HL-60 (cell line): Measurements from ENCODE around the gene SERPINB2.
"Not testable (repeated sequence)": the region's sequence is repeated elsewhere in the genome, so short reads cannot be mapped to it uniquely, and the experiment has no call there.

Experiments used
- DNase-seq, 2 experiments: peaks; one replicate each; pipeline ENCODE4 v3.0.0-alpha.2; 2010 to 2020; ENCODE audit warnings: low read depth in 1 of 2, low spot score in 1 of 2
- H3K27ac ChIP-seq: fragments of 250-450 bp; sonication (Bioruptor Pico); replicated peaks from 2 replicates; pipeline ENCODE4 v1.5.1; 2020; ENCODE audit warnings: mild to moderate bottlenecking, moderate library complexity
- H3K27me3 ChIP-seq: fragments of 250-450 bp; sonication (Bioruptor Pico); 2 replicates; pipeline ENCODE4 v1.5.1; 2021; ENCODE audit warnings: mild to moderate bottlenecking, moderate library complexity; ENCODE audit not compliant: insufficient read depth, poor library complexity, severe bottlenecking
- H3K4me3 ChIP-seq: replicated peaks from 2 replicates; pipeline ENCODE4 v1.5.1; 2011; ENCODE audit warnings: mild to moderate bottlenecking, control low read depth, low read length; ENCODE audit not compliant: insufficient read depth
- GABPA ChIP-seq: IDR thresholded peaks from 2 replicates; pipeline ENCODE4 v1.6.1; 2012; ENCODE audit warnings: low read depth
- POLR2AphosphoS5 ChIP-seq: IDR thresholded peaks from 2 replicates; pipeline ENCODE4 v1.6.1; 2012; ENCODE audit warnings: low read depth
- SPI1 ChIP-seq: IDR thresholded peaks from 2 replicates; pipeline ENCODE4 v1.6.1; 2012; ENCODE audit warnings: low read depth, mild to moderate bottlenecking, borderline replicate concordance
- TF ChIP-seq, protein P1 (sequence below): IDR thresholded peaks from 2 replicates; pipeline ENCODE4 v1.6.1; 2012; ENCODE audit warnings: low read depth; ENCODE audit not compliant: insufficient replicate concordance
- TF ChIP-seq, protein P2 (sequence below): IDR thresholded peaks from one replicate; pipeline ENCODE4 v1.5.1; 2011; ENCODE audit warnings: low read length, control low read depth, inconsistent platforms; ENCODE audit not compliant: insufficient read depth

Gene SERPINB2

DNA sequence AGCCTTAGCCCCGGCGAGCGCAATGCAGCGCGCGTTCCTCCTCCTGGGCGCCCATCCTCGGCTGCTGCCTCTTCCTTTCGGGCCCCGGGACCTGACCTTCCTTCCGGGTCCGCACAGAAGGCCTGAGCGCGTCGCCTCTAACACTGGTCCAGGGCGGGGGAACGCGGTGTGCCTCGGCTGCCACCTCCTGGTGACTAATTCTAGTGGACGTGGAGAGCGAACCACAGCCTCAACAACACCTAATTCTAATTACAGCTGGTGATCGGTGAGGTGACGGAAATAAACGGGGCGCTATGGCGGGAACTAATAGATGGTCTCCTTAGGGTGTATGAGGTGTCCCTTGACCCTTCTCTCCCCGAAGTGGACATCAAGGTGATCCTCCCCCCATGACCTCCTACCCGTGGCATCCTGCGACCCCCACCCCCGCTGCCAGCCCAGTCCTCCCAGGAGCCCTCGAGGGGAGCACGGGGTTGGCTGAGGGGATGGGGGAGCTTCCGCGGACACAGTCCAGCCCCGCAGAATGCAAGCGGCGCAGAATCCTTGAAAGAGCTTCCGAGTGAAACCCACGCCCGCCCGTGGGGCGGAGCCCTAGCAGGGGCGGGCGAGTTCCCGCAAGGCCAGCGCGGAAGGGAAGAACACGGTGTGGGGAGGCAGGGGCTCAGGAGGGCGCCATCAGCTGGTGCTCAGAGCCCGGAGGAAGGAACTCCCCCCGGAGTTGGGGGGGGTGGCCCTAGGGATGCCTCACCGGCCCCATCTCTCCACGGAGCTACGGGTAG lies 48.8 kb downstream of the SERPINB2 start:
- peak overlapping the region; percentile 61 for H3K27ac ChIP-seq
- TF ChIP-seq GABPA, result 0 out of 2 replicates have a peak, but pooled peaks have one; percentile 37
- no peak for TF ChIP-seq SPI1
- TF ChIP-seq, protein P1, sequence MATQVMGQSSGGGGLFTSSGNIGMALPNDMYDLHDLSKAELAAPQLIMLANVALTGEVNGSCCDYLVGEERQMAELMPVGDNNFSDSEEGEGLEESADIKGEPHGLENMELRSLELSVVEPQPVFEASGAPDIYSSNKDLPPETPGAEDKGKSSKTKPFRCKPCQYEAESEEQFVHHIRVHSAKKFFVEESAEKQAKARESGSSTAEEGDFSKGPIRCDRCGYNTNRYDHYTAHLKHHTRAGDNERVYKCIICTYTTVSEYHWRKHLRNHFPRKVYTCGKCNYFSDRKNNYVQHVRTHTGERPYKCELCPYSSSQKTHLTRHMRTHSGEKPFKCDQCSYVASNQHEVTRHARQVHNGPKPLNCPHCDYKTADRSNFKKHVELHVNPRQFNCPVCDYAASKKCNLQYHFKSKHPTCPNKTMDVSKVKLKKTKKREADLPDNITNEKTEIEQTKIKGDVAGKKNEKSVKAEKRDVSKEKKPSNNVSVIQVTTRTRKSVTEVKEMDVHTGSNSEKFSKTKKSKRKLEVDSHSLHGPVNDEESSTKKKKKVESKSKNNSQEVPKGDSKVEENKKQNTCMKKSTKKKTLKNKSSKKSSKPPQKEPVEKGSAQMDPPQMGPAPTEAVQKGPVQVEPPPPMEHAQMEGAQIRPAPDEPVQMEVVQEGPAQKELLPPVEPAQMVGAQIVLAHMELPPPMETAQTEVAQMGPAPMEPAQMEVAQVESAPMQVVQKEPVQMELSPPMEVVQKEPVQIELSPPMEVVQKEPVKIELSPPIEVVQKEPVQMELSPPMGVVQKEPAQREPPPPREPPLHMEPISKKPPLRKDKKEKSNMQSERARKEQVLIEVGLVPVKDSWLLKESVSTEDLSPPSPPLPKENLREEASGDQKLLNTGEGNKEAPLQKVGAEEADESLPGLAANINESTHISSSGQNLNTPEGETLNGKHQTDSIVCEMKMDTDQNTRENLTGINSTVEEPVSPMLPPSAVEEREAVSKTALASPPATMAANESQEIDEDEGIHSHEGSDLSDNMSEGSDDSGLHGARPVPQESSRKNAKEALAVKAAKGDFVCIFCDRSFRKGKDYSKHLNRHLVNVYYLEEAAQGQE, result no peak
- TF ChIP-seq, protein P2, sequence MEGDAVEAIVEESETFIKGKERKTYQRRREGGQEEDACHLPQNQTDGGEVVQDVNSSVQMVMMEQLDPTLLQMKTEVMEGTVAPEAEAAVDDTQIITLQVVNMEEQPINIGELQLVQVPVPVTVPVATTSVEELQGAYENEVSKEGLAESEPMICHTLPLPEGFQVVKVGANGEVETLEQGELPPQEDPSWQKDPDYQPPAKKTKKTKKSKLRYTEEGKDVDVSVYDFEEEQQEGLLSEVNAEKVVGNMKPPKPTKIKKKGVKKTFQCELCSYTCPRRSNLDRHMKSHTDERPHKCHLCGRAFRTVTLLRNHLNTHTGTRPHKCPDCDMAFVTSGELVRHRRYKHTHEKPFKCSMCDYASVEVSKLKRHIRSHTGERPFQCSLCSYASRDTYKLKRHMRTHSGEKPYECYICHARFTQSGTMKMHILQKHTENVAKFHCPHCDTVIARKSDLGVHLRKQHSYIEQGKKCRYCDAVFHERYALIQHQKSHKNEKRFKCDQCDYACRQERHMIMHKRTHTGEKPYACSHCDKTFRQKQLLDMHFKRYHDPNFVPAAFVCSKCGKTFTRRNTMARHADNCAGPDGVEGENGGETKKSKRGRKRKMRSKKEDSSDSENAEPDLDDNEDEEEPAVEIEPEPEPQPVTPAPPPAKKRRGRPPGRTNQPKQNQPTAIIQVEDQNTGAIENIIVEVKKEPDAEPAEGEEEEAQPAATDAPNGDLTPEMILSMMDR, result peak; percentile 78
- TF ChIP-seq POLR2AphosphoS5, result peak; percentile 94
- DNase-seq, result peak; percentile 83 to 97
- H3K27me3 ChIP-seq, result no peaks in the 10 kb centered on the region
- peak overlapping the region; percentile 39 for H3K4me3 ChIP-seq

DNA sequence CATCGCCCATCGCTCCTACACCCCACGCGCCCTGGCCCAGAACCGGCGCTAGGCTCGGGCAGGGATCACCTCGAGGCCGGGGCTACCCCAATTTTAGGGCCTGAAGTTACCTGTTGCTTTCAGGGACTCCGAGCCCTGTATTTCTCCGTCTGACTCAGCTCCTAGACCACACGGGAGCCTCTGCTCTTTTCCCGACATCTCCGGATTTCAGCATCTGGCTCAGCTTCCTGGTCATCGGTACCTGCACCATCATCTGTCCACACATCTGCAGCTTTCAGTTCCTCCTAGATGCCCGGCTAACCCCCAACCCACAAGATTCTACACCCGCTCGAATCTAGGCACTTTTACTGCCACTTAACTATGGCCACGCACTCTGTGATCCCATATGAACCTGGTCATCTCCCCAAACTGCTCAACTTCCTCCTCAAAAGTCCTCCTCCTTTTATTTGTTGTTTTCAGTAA lies 49.5 kb downstream of the SERPINB2 start:
- Histone ChIP-seq H3K27me3 (no peaks in the 10 kb centered on the region), H3K4me3 (no peak overlapping the region)
- no peak for DNase-seq

DNA sequence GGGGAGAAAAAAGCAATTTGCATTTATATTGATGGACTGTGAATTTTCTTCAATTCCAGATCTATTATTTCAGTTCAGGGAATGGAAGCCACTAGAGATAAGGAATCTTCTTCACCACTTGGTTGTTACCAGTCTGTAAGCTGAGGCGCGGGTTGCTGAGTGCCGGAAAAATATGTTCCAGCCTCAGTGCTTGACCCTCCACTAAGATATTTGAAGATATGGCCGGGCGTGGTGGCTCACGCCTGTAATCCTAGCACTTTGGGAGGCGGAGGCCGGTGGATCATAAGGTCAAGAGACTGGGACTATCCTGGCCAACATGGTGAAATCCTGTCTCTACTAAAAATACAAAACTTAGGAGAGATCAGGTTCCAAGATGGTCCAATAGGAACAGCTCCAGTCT lies 52.5 kb downstream of the SERPINB2 start:
- H3K27me3 ChIP-seq, result no peaks in the 10 kb centered on the region
- no peak for DNase-seq
- TF ChIP-seq, protein P1, result no peak
- TF ChIP-seq POLR2AphosphoS5 (no peak), SPI1 (no peak), GABPA (no peak)
- TF ChIP-seq, protein P2, result no peak
- H3K4me3 ChIP-seq, result no peak overlapping the region
- H3K27ac ChIP-seq, result no peak overlapping the region

More for the DNA sequence above, 49.5 kb downstream of the SERPINB2 start:
- TF ChIP-seq, protein P2, result no peak
- TF ChIP-seq GABPA, result no peak
- TF ChIP-seq POLR2AphosphoS5, result no peak
- no peak for TF ChIP-seq SPI1
- TF ChIP-seq, protein P1, result no peak
- H3K27ac ChIP-seq, result peak overlapping the region; percentile 61

DNA sequence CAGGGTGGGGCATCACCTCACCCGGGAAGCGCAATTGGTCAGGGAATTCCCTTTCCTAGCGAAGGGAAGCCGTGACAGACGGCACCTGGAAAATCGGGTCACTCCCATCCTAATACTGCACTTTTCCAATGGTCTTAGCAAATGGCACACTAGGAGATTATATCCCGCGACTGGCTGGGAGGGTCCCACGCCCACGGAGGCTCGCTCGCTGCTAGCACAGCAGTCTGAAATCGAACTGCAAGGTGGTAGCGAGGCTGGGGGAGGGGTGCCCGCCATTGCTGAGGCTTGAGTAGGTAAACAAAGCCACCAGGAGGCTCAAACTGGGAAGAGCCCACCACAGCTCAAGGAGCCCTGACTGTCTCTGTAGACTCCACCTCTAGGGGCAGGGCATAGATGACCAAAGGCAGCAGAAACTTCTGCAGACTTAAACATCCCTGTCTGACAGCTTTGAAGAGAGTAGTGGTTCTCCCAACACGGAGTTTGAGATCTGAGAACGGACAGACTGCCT lies 53.1 kb downstream of the SERPINB2 start:
- not testable (repeated sequence) for DNase-seq, H3K27ac ChIP-seq, H3K27me3 ChIP-seq, H3K4me3 ChIP-seq
